Measurements from ENCODE around the gene PCED1B. TPM values are rescaled to one million over a fixed set of nuclear protein-coding genes. Genes with fewer than 3 reads are reported as not detected.

The PCED1B gene
- total RNA-seq, 1 experiment from 2014 or later: 3.3 TPM

DNA sequence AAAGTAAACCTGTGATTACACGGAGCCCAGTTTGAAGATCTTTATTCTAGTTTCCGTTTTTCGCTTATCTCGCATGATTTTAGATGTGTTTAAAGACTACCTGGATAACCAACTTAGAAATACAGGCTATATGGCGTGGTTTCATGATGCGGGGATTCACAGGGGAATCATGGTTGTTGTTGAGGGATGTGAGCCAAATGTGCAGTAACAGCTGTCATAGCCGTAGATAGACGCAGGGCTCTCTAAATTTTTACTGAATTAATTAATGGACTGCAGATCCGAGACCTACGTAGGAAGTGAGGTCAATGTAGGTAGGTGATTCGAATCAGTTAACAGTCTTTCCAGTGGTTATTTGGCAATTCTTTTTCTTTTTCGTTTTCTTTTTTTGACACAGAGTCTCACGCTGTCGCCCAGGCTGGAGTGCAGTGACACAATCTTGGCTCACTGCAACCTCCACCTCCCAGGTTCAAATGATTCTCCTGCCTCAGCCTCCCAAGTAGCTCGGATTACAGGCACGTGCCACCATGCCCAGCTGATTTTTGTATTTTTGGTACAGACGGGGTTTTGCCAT, 145.2 kb downstream of the PCED1B start:
- Histone ChIP-seq H4K5ac (ENCODE audit: insufficient read length, low read depth, low read length) (no peak overlapping the region), H3K4me2 (ENCODE audit: insufficient read depth, insufficient read length, low read length) (no peak overlapping the region), H3K79me2 (ENCODE audit: insufficient read depth, low read length) (no peaks in the 10 kb centered on the region), H4K91ac (ENCODE audit: insufficient read length, low read depth, low read length) (no peak overlapping the region), H3K9me3 (ENCODE audit: control insufficient read depth, low read depth, low read length) (no peaks in the 10 kb centered on the region), H3K4ac (ENCODE audit: low read depth, low read length) (no peak overlapping the region), H4K8ac (replicated peaks; ENCODE audit: insufficient read length, low read depth, low read length) (no peak overlapping the region), H2BK120ac (ENCODE audit: low read depth, low read length, poor library complexity, severe bottlenecking) (peak overlapping the region; percentile 55), H3K14ac (ENCODE audit: insufficient read depth, low read length) (no peak overlapping the region), H2AFZ (ENCODE audit: low read length) (no peak overlapping the region), H3K27ac (ENCODE audit: insufficient read length, low read depth, low read length) (peak overlapping the region; percentile 39), H2BK12ac (ENCODE audit: insufficient read length, low read depth, low read length) (no peak overlapping the region), H2BK20ac (ENCODE audit: low read depth, low read length, poor library complexity, severe bottlenecking) (no peak overlapping the region), H3K56ac (ENCODE audit: insufficient read length, low read depth, low read length) (no peak overlapping the region), H2BK5ac (ENCODE audit: insufficient read length, low read length) (no peak overlapping the region), H3K4me1 (ENCODE audit: insufficient read depth, low read length) (peaks cover 6% of the 10 kb centered on the region; the same call in 1 of the 2 replicates), H2BK15ac (ENCODE audit: low read depth, low read length) (no peak overlapping the region), H3T11ph (ENCODE audit: low read length) (no peak overlapping the region), H3K9ac (ENCODE audit: extremely low read depth, insufficient read length, low read length) (no peak overlapping the region), H3K18ac (ENCODE audit: insufficient read length, low read depth, low read length) (no peak overlapping the region), H2AK5ac (ENCODE audit: insufficient read length, low read length) (no peak overlapping the region), H3K79me1 (ENCODE audit: insufficient read depth, low read depth, low read length, poor library complexity, severe bottlenecking) (no peaks in the 10 kb centered on the region), H3K27me3 (ENCODE audit: insufficient read depth, low read length) (no peaks in the 10 kb centered on the region), H4K20me1 (ENCODE audit: control insufficient read depth, insufficient read depth, insufficient read length) (no peaks in the 10 kb centered on the region), H3K23me2 (ENCODE audit: insufficient read length, low read depth, low read length, poor library complexity, severe bottlenecking) (no peaks in the 10 kb centered on the region), H3K23ac (ENCODE audit: insufficient read length, low read depth, low read length) (no peak overlapping the region)
- no CpG with 5 or more reads among the region's 17 CpGs for WGBS (ENCODE audit: extremely low coverage, insufficient read length, low lambda C conversion rate)
- Mint-ChIP-seq H3K27me3 (ENCODE audit: low read depth) (no peaks in the 10 kb centered on the region), H3K36me3 (ENCODE audit: insufficient read depth in 1 of 3, low read depth in 3 of 3) (no peaks in the 10 kb centered on the region), H3K4me3 (peak overlapping the region; percentile 16 to 45), H3K27ac (peak overlapping the region; percentile 83 to 94 (median 85)), H3K9me3 (no peaks in the 10 kb centered on the region), H3K4me1 (peaks cover 50 to 59% of the 10 kb centered on the region in 2 experiments)
- TF ChIP-seq, protein P1, sequence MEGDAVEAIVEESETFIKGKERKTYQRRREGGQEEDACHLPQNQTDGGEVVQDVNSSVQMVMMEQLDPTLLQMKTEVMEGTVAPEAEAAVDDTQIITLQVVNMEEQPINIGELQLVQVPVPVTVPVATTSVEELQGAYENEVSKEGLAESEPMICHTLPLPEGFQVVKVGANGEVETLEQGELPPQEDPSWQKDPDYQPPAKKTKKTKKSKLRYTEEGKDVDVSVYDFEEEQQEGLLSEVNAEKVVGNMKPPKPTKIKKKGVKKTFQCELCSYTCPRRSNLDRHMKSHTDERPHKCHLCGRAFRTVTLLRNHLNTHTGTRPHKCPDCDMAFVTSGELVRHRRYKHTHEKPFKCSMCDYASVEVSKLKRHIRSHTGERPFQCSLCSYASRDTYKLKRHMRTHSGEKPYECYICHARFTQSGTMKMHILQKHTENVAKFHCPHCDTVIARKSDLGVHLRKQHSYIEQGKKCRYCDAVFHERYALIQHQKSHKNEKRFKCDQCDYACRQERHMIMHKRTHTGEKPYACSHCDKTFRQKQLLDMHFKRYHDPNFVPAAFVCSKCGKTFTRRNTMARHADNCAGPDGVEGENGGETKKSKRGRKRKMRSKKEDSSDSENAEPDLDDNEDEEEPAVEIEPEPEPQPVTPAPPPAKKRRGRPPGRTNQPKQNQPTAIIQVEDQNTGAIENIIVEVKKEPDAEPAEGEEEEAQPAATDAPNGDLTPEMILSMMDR (conservative IDR thresholded peaks at IDR 0.05): no peak
- no peak for DNase-seq
